Small intestine (tissue), 16 donors: ENCODE data around the gene MTUS2. TPM values are rescaled to one million over a fixed set of nuclear protein-coding genes. Genes with fewer than 3 reads are reported as not detected.

Source experiments
- DNase-seq, 2 donors: peaks; one replicate each; pipeline versions ENCODE4 v3.0.0 to v3.0.0-alpha.2; 2013
- FAIRE-seq: peaks from 2 replicates; lab custom pipeline; 2012; peaks lifted over from hg19 to GRCh38; lab: Jason Lieb, UNC
- H3K27ac ChIP-seq, 3 donors: one replicate each; pipeline ENCODE4 v1.5.1; 2013; ENCODE audit warnings: low read length in 2 of 3, mild to moderate bottlenecking in 2 of 3, control low read depth in 1 of 3, inconsistent platforms in 1 of 3, low read depth in 1 of 3, moderate library complexity in 1 of 3
- H3K27me3 ChIP-seq, 3 donors: one replicate each; pipeline ENCODE4 v1.6.1; 2013; ENCODE audit warnings: low read length in 3 of 3, inconsistent platforms in 1 of 3; ENCODE audit not compliant: control insufficient read depth in 3 of 3, insufficient read depth in 3 of 3
- H3K36me3 ChIP-seq, 3 donors: one replicate each; pipeline ENCODE4 v1.6.1; 2013; ENCODE audit warnings: low read length in 3 of 3, inconsistent platforms in 1 of 3, low read depth in 1 of 3, mild to moderate bottlenecking in 1 of 3, moderate library complexity in 1 of 3; ENCODE audit not compliant: control insufficient read depth in 3 of 3, insufficient read depth in 2 of 3
- H3K4me1 ChIP-seq, 3 donors: one replicate each; pipeline ENCODE4 v1.6.1; 2013; ENCODE audit warnings: low read length in 2 of 3, inconsistent platforms in 1 of 3, low read depth in 1 of 3, mild to moderate bottlenecking in 1 of 3, moderate library complexity in 1 of 3; ENCODE audit not compliant: control insufficient read depth in 3 of 3, insufficient read depth in 2 of 3
- H3K4me3 ChIP-seq, 3 donors: one replicate each; pipeline ENCODE4 v1.5.1; 2013; ENCODE audit warnings: low read length in 3 of 3, control low read depth in 1 of 3, inconsistent platforms in 1 of 3, low read depth in 1 of 3, mild to moderate bottlenecking in 1 of 3, moderate library complexity in 1 of 3
- H3K9me3 ChIP-seq, 2 donors: one replicate each; pipeline ENCODE4 v1.6.1; 2013; ENCODE audit warnings: low read depth in 1 of 2, low read length in 1 of 2; ENCODE audit not compliant: control insufficient read depth in 2 of 2, insufficient read depth in 1 of 2
- WGBS, 3 donors: extraction: QIAGEN DNeasy Blood & Tissue Kit; methylation state at CpG; one replicate each; pipeline ENCODE4 v1.1.7; 2013; 5-methylcytosine and 5-hydroxymethylcytosine counted together
- long read RNA-seq, 10 donors: transcript quantifications; one replicate each; lab custom pipeline, GENCODE V29; 2026
- polyA plus RNA-seq, 4 donors: library from polyadenylated mRNA; stranded (reverse) in 3 of 4; unstranded in 1 of 4; fragments of 200-250 nt in 3 of 4; fragments of 120-200 nt in 1 of 4; gene quantifications; one replicate each; pipeline versions ENCODE4 v1.2.1 to v1.2.3, GENCODE V29; 2013
- donor health status: healthy with polysubstance abuse.
- donor health status: control.
- donor health status: control.
- donor health status: Bipolar disorder and iron deficiency.
- donor health status: healthy.

MTUS2 gene
- polyA plus RNA-seq: under 1 TPM; under 0.01 to 0.53 (median 0.22) TPM
- long read RNA-seq, donor 1: 0 reads
- long read RNA-seq, donor 2: 0 reads
- long read RNA-seq, donor 3: 0 reads
- long read RNA-seq, donor 4: 0 reads
- long read RNA-seq, donor 5: 0 reads
- long read RNA-seq, donor 6: 0 reads
- long read RNA-seq, donor 7: 0 reads
- long read RNA-seq, donor 8: 0 reads
- long read RNA-seq, donor 9, partial matches to known transcripts: 0 of 1 reads
- long read RNA-seq, donor 9, other reads (novel, unspliced or antisense): 0 of 1 reads
- long read RNA-seq, donor 10: 0 reads

DNA sequence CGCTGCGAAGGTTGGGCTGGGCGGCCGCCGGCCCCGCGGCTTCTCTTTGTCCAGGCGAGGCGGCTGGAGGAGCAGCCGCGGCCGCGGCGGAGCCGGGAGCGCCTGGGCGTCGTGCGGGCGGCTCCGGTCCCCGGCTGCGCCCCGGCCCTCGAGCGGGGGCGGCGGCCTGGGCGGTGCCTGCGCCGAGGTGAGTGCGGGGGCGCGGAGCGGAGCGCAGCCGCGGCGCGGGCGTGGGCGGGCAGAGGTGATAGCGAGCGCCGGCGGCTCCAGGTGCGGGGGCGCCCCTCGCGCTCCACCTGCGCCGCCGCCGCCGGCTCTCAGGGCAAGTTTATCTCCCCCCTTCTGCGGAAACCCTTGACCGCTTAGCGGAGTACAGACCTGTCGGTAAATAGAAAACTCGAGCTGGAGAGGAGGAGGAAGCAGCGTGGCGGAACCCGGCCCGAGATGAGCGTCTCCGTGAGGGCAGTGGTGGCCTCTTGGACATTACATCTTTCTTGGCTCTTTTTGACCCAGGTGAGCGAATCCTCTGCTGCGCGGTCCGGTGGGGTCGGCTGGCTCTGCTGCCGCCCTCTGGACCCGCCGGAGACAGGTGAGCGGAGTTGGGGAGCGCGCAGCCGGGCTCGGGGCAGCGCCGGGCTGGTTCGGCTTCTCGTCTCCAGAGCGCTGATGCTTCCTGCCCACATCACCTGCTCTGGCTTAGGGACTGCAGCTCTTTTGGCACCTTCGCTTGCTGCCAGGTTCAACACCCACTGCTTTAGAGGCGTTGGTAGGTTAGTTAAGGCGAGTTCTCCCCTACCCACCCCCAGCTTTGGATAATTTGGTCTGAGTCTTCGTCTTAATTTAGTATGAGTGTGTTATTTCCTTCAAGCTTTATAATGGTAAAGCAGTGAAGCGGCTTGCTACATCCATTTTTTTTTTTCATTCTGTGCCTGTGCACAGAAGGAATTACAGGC is at the start of gene MTUS2:
TSS of gene MTUS2 (plus strand) at position 241 of the 953 bp plus-strand sequence.
- peak; percentile 15 to 51 for DNase-seq

DNA sequence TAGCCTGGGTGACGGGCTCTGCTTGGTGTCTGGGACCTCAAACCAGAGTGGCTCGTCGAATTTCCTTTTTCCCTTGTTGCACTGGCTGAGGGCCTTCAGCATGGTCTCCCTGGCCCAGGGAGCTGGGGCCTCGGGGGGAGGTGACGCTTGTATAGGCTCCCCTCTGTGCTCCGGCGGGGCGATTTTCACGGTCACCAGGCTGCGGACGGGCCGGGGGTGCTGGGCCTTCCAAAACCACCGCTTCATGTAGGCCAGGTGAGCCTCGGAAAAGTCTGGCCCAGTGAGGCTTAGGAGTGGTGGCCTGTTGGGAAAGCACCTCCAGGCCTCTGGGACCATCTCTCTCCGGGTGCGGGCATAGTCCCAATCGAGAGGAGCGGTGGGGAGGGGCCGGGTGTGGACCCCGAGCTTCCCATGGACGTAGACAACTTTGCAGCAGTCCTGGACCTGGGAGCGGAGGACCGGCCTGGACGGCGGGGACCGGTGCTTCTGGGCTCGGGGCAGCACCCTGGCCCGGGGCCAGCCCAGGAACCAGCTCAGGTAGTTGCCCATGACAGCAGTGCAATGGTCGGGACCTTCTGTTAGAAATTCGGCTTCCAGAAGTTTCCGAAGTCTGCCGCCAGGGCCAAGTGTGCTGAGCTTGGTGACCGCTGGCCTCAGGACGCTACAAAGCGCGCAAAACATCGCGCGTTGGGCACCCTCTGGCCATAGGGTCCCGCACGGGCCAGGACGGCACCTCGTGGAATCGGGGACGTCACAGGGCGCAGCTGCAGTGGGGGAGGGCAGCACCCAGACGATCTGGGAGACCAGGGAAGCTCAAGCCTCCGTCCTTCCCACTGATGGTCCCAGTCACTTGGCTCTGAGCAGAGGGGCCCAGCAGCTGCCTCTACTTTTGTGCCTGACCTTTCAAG is 41.6 kb upstream of the MTUS2 start:
- FAIRE-seq: no peak
- DNase-seq: no peak

More for the DNA sequence above, at the start of gene MTUS2:
- H3K4me3 ChIP-seq: peak within 1 kb of the TSS; percentile 9 to 49 (median 29)
- no peak for FAIRE-seq
- H3K36me3 ChIP-seq: no peaks in the 10 kb centered on the region
- H3K27ac ChIP-seq: no peak within 1 kb of the TSS
- no peaks in the 10 kb centered on the region for H3K4me1 ChIP-seq
- 1 to 2% (median 1%) methylated on average over 59 to 89 of the region's 89 CpGs for WGBS, 3 donors
- no peaks in the 10 kb centered on the region for H3K9me3 ChIP-seq
- H3K27me3 ChIP-seq: peaks cover 3 to 43% (median 17%) of the 10 kb centered on the region in 3 donors

DNA sequence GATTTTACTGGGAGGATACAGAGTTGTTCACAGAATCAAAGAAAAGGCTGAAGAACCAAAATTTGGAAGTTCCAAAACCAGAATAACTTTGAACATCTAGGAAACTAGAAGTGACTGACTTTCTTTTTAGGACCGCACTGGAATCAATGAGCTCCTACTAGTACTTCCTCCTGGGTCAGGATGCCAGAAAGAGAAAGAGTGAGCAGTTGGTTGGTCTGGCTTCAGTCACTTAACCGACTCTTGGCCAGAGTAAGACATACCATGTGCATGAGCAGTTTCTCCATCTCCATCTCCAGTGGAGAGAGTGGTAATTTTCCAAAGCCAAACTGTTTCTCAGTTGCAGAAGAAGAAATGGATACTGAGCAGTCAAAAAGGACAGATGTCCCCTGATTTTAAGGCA is 27.1 kb upstream of the MTUS2 start:
- DNase-seq (no peak), FAIRE-seq (no peak)
- Histone ChIP-seq H3K9me3 (no peaks in the 10 kb centered on the region), H3K27ac (no peak overlapping the region), H3K4me3 (no peak overlapping the region), H3K27me3 (peaks cover 0 to 6% (median 0%) of the 10 kb centered on the region in 3 donors), H3K36me3 (no peaks in the 10 kb centered on the region), H3K4me1 (no peaks in the 10 kb centered on the region)
- WGBS, 3 donors: 47 to 61% (median 55%) methylated on average over 2 of the region's 2 CpGs

More for the DNA sequence above, 41.6 kb upstream of the MTUS2 start:
- Histone ChIP-seq H3K36me3 (no peaks in the 10 kb centered on the region), H3K9me3 (peaks cover 0 to 3% of the 10 kb centered on the region in 2 donors), H3K4me3 (no peak overlapping the region), H3K27me3 (no peaks in the 10 kb centered on the region), H3K27ac (no peak overlapping the region), H3K4me1 (no peaks in the 10 kb centered on the region)
- 94 to 95% (median 95%) methylated on average over 48 of the region's 48 CpGs for WGBS, 3 donors

DNA sequence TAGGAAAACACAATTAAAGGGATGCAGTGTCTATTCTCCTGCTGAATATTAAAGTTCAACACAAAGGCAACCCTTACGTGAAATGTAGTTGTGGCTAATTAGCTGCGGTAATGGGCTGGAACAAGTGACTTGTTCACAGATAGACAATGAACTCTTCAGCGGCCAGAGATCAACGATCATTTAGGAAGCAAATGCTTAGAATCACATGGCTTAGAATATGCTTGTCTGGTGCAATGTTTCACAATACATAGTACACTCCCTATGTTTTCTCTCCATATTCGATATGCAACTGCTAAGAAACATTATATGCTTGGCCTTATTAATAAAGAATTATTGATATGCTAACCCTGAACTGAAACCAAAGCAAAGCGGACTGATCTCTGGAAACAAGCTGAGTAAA is 25.7 kb upstream of the MTUS2 start:
- no peaks in the 10 kb centered on the region for H3K36me3 ChIP-seq
- peak overlapping the region in 1 of 3 donors; percentile 65 for H3K27ac ChIP-seq
- H3K9me3 ChIP-seq: no peaks in the 10 kb centered on the region
- H3K4me1 ChIP-seq: no peaks in the 10 kb centered on the region
- H3K4me3 ChIP-seq: no peak overlapping the region
- DNase-seq: peak; percentile 60 to 64
- H3K27me3 ChIP-seq: peaks cover 0 to 4% (median 0%) of the 10 kb centered on the region in 3 donors
- FAIRE-seq: no peak
- WGBS, 3 donors: 31 to 60% (median 48%) methylated on average over 6 of the region's 6 CpGs

DNA sequence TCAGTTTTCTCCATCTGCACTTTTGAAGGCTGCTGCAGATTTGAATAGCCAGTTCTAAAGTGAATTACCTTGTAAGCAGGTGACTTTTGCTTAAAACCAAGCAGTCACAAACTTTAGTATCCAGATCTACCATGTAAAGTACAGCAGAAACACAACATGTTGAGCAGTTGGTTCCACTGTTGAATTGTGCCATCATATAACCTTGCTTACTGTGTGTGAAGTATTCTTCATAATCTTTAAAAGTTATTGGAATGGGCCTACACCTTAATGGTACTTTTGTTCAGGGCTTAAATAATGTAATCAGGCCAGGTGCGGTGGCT is 23.2 kb upstream of the MTUS2 start:
- FAIRE-seq (no peak), DNase-seq (no peak)
- H3K27ac ChIP-seq: no peak overlapping the region
- no peaks in the 10 kb centered on the region for H3K9me3 ChIP-seq
- no peaks in the 10 kb centered on the region for H3K36me3 ChIP-seq
- no peaks in the 10 kb centered on the region for H3K27me3 ChIP-seq
- H3K4me1 ChIP-seq: no peaks in the 10 kb centered on the region
- 93 to 100% (median 100%) methylated on average over 1 of the region's 1 CpG for WGBS, 3 donors
- no peak overlapping the region for H3K4me3 ChIP-seq

DNA sequence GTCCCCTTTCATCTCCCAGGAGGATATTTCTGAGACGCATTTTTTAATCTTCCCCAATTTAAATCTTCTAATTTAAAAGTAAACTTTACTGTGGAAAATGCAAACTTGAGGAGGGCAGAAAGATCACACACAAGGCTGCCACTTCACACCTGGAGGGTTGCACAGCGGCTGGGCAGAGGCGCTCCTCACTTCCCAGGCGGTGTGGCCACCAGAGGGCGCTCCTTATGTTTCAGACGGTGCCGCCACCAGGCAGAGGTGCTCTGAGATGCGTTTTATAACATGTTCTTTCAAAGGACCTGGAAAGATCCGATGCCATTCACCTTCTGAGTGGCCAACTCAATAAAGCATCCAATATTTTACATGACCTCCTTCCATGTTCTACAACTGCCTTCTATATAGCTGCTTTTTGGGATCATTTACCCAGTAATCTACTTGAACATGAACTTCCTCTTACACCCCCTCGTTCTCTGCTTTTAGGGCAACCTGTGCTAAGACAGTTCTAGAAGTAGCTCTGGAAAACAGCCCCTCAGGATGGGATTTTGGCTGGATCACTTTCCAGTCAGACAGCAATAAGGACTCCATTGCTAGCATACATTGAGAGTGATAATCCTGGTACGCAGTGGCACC is 14.8 kb upstream of the MTUS2 start:
- 45 to 50% (median 48%) methylated on average over 11 of the region's 11 CpGs for WGBS, 3 donors
- H3K4me3 ChIP-seq: no peak overlapping the region
- no peaks in the 10 kb centered on the region for H3K36me3 ChIP-seq
- peaks cover 0 to 2% (median 0%) of the 10 kb centered on the region in 3 donors for H3K27me3 ChIP-seq
- peaks cover 0 to 18% of the 10 kb centered on the region in 2 donors for H3K9me3 ChIP-seq
- H3K4me1 ChIP-seq: no peaks in the 10 kb centered on the region
- no peak overlapping the region for H3K27ac ChIP-seq
- no peak for FAIRE-seq
- peak; percentile 18 to 42 for DNase-seq

DNA sequence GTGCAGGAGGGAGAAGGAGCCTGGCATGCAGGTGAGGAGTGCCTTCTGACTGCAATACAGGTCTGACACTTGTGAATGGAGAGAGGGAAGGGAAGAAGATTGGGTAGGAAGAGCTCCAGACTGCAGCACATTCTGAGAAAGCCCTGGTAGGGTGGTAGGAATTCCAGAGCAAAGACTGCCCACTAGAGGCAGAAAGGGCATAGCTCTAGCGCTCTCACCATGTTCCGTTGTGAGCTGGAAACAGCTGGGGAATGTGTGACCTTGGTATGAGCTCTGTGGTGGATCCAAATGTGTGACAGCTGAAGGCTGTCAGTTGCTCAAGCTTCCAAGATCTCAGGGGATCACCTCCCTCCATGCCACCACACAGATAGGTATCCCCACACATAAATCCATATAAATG is 2.9 kb upstream of the MTUS2 start:
- H3K36me3 ChIP-seq: no peaks in the 10 kb centered on the region
- H3K9me3 ChIP-seq: no peaks in the 10 kb centered on the region
- 86 to 100% (median 90%) methylated on average over 2 of the region's 2 CpGs for WGBS, 3 donors
- H3K27ac ChIP-seq: no peak overlapping the region
- FAIRE-seq (no peak), DNase-seq (no peak)
- no peak overlapping the region for H3K4me3 ChIP-seq
- peaks cover 3 to 37% (median 17%) of the 10 kb centered on the region in 3 donors for H3K27me3 ChIP-seq
- H3K4me1 ChIP-seq: no peaks in the 10 kb centered on the region
